ENCODE measurements around the gene TAF1A.

The TAF1A gene

GRCh38 chr1:222600281-222600680, 10.5 kb upstream of the TAF1A start:
- in situ Hi-C loops (cut with HindIII; ENCODE audit: low sequenced_read_pairs) = no loop called here

- in situ Hi-C loops (cut with HindIII; ENCODE audit: low sequenced_read_pairs) = no loop called here
Observed at GRCh38 chr1:222596696-222597095, 7.0 kb upstream of the TAF1A start.

- in situ Hi-C loops (cut with HindIII; ENCODE audit: low sequenced_read_pairs) = no loop called here
Observed at GRCh38 chr1:222594789-222595188, 5.1 kb upstream of the TAF1A start.

GRCh38 chr1:222592171-222592570, 2.4 kb upstream of the TAF1A start:
- in situ Hi-C loops (cut with HindIII; ENCODE audit: low sequenced_read_pairs) = no loop called here

GRCh38 chr1:222588135-222588534, 1.6 kb downstream of the TAF1A start:
- in situ Hi-C loops (cut with HindIII; ENCODE audit: low sequenced_read_pairs) = no loop called here

GRCh38 chr1:222586842-222587241, 2.9 kb downstream of the TAF1A start:
- in situ Hi-C loops (cut with HindIII; ENCODE audit: low sequenced_read_pairs) = no loop called here

GRCh38 chr1:222583079-222583478, 6.7 kb downstream of the TAF1A start:
- in situ Hi-C loops (cut with HindIII; ENCODE audit: low sequenced_read_pairs) = no loop called here

- in situ Hi-C loops (cut with HindIII; ENCODE audit: low sequenced_read_pairs) = no loop called here
Observed at GRCh38 chr1:222582099-222582774, 7.5 kb downstream of the TAF1A start.

- in situ Hi-C loops (cut with HindIII; ENCODE audit: low sequenced_read_pairs) = no loop called here
Observed at GRCh38 chr1:222579316-222579715, 10.4 kb downstream of the TAF1A start.

- in situ Hi-C loops (cut with HindIII; ENCODE audit: low sequenced_read_pairs) = no loop called here
Observed at GRCh38 chr1:222570837-222571236, 18.9 kb downstream of the TAF1A start.

- in situ Hi-C loops (cut with HindIII; ENCODE audit: low sequenced_read_pairs) = no loop called here
Observed at GRCh38 chr1:222561656-222562055, 28.1 kb downstream of the TAF1A start.

- in situ Hi-C loops (cut with HindIII; ENCODE audit: low sequenced_read_pairs) = loop anchor here (5.0 kb wide), 1 partner anchor 35 kb away; no protein-coding TSS in a partner anchor
Observed at GRCh38 chr1:222557574-222557973, 32.2 kb downstream of the TAF1A start.

- in situ Hi-C loops (cut with HindIII; ENCODE audit: low sequenced_read_pairs) = loop anchor here (5.0 kb wide), 1 partner anchor 35 kb away; no protein-coding TSS in a partner anchor
Observed at GRCh38 chr1:222557148-222557547, 32.6 kb downstream of the TAF1A start.

GRCh38 chr1:222555992-222556615, 33.6 kb downstream of the TAF1A start:
- in situ Hi-C loops (cut with HindIII; ENCODE audit: low sequenced_read_pairs) = loop anchor here (5.0 kb wide), 1 partner anchor 34 kb away; no protein-coding TSS in a partner anchor

GRCh38 chr1:222554177-222554576, 35.6 kb downstream of the TAF1A start:
- in situ Hi-C loops (cut with HindIII; ENCODE audit: low sequenced_read_pairs) = no loop called here

- in situ Hi-C loops (cut with HindIII; ENCODE audit: low sequenced_read_pairs) = no loop called here
Observed at GRCh38 chr1:222552882-222553281, 36.9 kb downstream of the TAF1A start.

- in situ Hi-C loops (cut with HindIII; ENCODE audit: low sequenced_read_pairs) = no loop called here
Observed at GRCh38 chr1:222547944-222548671, 41.6 kb downstream of the TAF1A start, which contains the start of gene HHIPL2. TSS of gene HHIPL2 (minus strand) at chr1:222548104. CDS start at chr1:222548044, 60 bp downstream.

- in situ Hi-C loops (cut with HindIII; ENCODE audit: low sequenced_read_pairs) = no loop called here
Observed at GRCh38 chr1:222547260-222547614, 42.5 kb downstream of the TAF1A start.

GRCh38 chr1:222546548-222547259, 43.0 kb downstream of the TAF1A start:
- in situ Hi-C loops (cut with HindIII; ENCODE audit: low sequenced_read_pairs) = no loop called here

- in situ Hi-C loops (cut with HindIII; ENCODE audit: low sequenced_read_pairs) = no loop called here
Observed at GRCh38 chr1:222546091-222546490, 43.6 kb downstream of the TAF1A start.

GRCh38 chr1:222543817-222544216, 45.9 kb downstream of the TAF1A start:
- in situ Hi-C loops (cut with HindIII; ENCODE audit: low sequenced_read_pairs) = no loop called here
